ENCODE measurements around the gene NSL1.

Gene NSL1

GRCh38 chr1:212700223-212700891 is 91.2 kb downstream of the NSL1 start:
- H3K9me3 Mint-ChIP-seq = no peaks in the 10 kb centered on the region
- ATAC-seq (replicated peaks) (peak; percentile 46 to 48), DNase-seq (peak; percentile 84)
- H3K27ac Mint-ChIP-seq = peak overlapping the region; percentile 98
- peaks cover 13 to 15% of the 10 kb centered on the region in 2 donors for H3K27me3 Mint-ChIP-seq
- H3K4me3 Mint-ChIP-seq = peak overlapping the region; percentile 88 to 91
- H3K36me3 Mint-ChIP-seq = peaks cover 26 to 32% of the 10 kb centered on the region in 2 donors
- peaks cover 51 to 75% of the 10 kb centered on the region in 2 donors for H3K4me1 Mint-ChIP-seq

GRCh38 chr1:212699625-212700222 is 91.9 kb downstream of the NSL1 start, which contains the start of gene BATF3:
Gene BATF3 (minus strand): TSS chr1:212699840. CDS start chr1:212699762, 78 bp downstream.
- H3K9me3 Mint-ChIP-seq = no peaks in the 10 kb centered on the region
- peak; percentile 29 to 33 for ATAC-seq (replicated peaks)
- H3K4me1 Mint-ChIP-seq = peaks cover 53 to 81% of the 10 kb centered on the region in 2 donors
- H3K27me3 Mint-ChIP-seq = peaks cover 13 to 19% of the 10 kb centered on the region in 2 donors
- peak within 1 kb of the TSS; percentile 98 for H3K27ac Mint-ChIP-seq
- no peak for DNase-seq
- peak within 1 kb of the TSS; percentile 88 to 91 for H3K4me3 Mint-ChIP-seq
- peaks cover 31 to 38% of the 10 kb centered on the region in 2 donors for H3K36me3 Mint-ChIP-seq

GRCh38 chr1:212699104-212699624 is 92.4 kb downstream of the NSL1 start:
- ATAC-seq (replicated peaks) (peak; percentile 50 to 55), DNase-seq (peak; percentile 67)
- Mint-ChIP-seq H3K4me1 (peaks cover 52 to 86% of the 10 kb centered on the region in 2 donors), H3K9me3 (no peaks in the 10 kb centered on the region), H3K27me3 (peaks cover 13 to 19% of the 10 kb centered on the region in 2 donors), H3K36me3 (peaks cover 36 to 43% of the 10 kb centered on the region in 2 donors), H3K4me3 (peak overlapping the region; percentile 88 to 91), H3K27ac (peak overlapping the region; percentile 93)

- Mint-ChIP-seq H3K27me3 (peaks cover 13 to 19% of the 10 kb centered on the region in 2 donors), H3K4me3 (peak overlapping the region; percentile 88 to 91), H3K27ac (peak overlapping the region; percentile 93), H3K4me1 (peaks cover 47 to 84% of the 10 kb centered on the region in 2 donors), H3K9me3 (no peaks in the 10 kb centered on the region), H3K36me3 (peaks cover 41 to 49% of the 10 kb centered on the region in 2 donors)
- ATAC-seq (replicated peaks) = no peak
- DNase-seq = no peak
Observed at GRCh38 chr1:212698467-212699103, 93.0 kb downstream of the NSL1 start.

- peaks cover 46 to 66% of the 10 kb centered on the region in 2 donors for H3K4me1 Mint-ChIP-seq
- H3K27me3 Mint-ChIP-seq = peaks cover 18 to 19% of the 10 kb centered on the region in 2 donors
- DNase-seq (no peak), ATAC-seq (replicated peaks) (no peak)
- H3K36me3 Mint-ChIP-seq = peaks cover 53 to 67% of the 10 kb centered on the region in 2 donors
- peak overlapping the region; percentile 80 to 88 for H3K4me3 Mint-ChIP-seq
- H3K27ac Mint-ChIP-seq = peak overlapping the region; percentile 71
- no peaks in the 10 kb centered on the region for H3K9me3 Mint-ChIP-seq
Observed at GRCh38 chr1:212696721-212697331, 94.8 kb downstream of the NSL1 start.

- Mint-ChIP-seq H3K36me3 (peaks cover 62 to 73% of the 10 kb centered on the region in 2 donors), H3K4me1 (peaks cover 34 to 46% of the 10 kb centered on the region in 2 donors), H3K27ac (no peak overlapping the region), H3K9me3 (no peaks in the 10 kb centered on the region), H3K27me3 (peaks cover 18 to 19% of the 10 kb centered on the region in 2 donors), H3K4me3 (no peak overlapping the region)
- no peak for DNase-seq
- ATAC-seq (replicated peaks) = no peak
Observed at GRCh38 chr1:212692774-212693644, 98.6 kb downstream of the NSL1 start.

- H3K27ac Mint-ChIP-seq = no peak overlapping the region
- H3K4me3 Mint-ChIP-seq = no peak overlapping the region
- peak; percentile 55 to 58 for ATAC-seq (replicated peaks)
- H3K27me3 Mint-ChIP-seq = peaks cover 14 to 31% of the 10 kb centered on the region in 2 donors
- peaks cover 21 to 45% of the 10 kb centered on the region in 2 donors for H3K4me1 Mint-ChIP-seq
- peaks cover 59 to 60% of the 10 kb centered on the region in 2 donors for H3K36me3 Mint-ChIP-seq
- DNase-seq = no peak
- H3K9me3 Mint-ChIP-seq = no peaks in the 10 kb centered on the region
Observed at GRCh38 chr1:212691561-212692071, 100.0 kb downstream of the NSL1 start.

GRCh38 chr1:212690816-212691403 is 100.7 kb downstream of the NSL1 start:
- no peak for ATAC-seq (replicated peaks)
- Mint-ChIP-seq H3K4me1 (peaks cover 14 to 45% of the 10 kb centered on the region in 2 donors), H3K9me3 (no peaks in the 10 kb centered on the region), H3K36me3 (peaks cover 52 to 59% of the 10 kb centered on the region in 2 donors), H3K27ac (no peak overlapping the region), H3K27me3 (peaks cover 8 to 27% of the 10 kb centered on the region in 2 donors), H3K4me3 (no peak overlapping the region)
- DNase-seq = no peak

- peaks cover 43 to 58% of the 10 kb centered on the region in 2 donors for H3K36me3 Mint-ChIP-seq
Observed at GRCh38 chr1:212689758-212690529, 101.6 kb downstream of the NSL1 start.

GRCh38 chr1:212689196-212689725 is 102.3 kb downstream of the NSL1 start:
- Mint-ChIP-seq H3K36me3 (peaks cover 42 to 56% of the 10 kb centered on the region in 2 donors), H3K27ac (no peak overlapping the region), H3K27me3 (peaks cover 0 to 29% of the 10 kb centered on the region in 2 donors), H3K9me3 (no peaks in the 10 kb centered on the region), H3K4me1 (peaks cover 10 to 42% of the 10 kb centered on the region in 2 donors), H3K4me3 (no peak overlapping the region)
- ATAC-seq (replicated peaks) (no peak), DNase-seq (no peak)

More at GRCh38 chr1:212689758-212690529, 101.6 kb downstream of the NSL1 start:
- H3K4me3 Mint-ChIP-seq = no peak overlapping the region
- ATAC-seq (replicated peaks) (no peak), DNase-seq (no peak)
- H3K9me3 Mint-ChIP-seq = no peaks in the 10 kb centered on the region
- H3K4me1 Mint-ChIP-seq = peaks cover 10 to 43% of the 10 kb centered on the region in 2 donors
- no peak overlapping the region for H3K27ac Mint-ChIP-seq
- peaks cover 2 to 29% of the 10 kb centered on the region in 2 donors for H3K27me3 Mint-ChIP-seq

- DNase-seq = no peak
- Mint-ChIP-seq H3K27me3 (peaks cover 0 to 29% of the 10 kb centered on the region in 2 donors), H3K9me3 (peaks cover 0 to 1% of the 10 kb centered on the region in 2 donors), H3K27ac (no peak overlapping the region), H3K4me3 (no peak overlapping the region), H3K36me3 (peaks cover 40 to 54% of the 10 kb centered on the region in 2 donors), H3K4me1 (peaks cover 18 to 45% of the 10 kb centered on the region in 2 donors)
- no peak for ATAC-seq (replicated peaks)
Observed at GRCh38 chr1:212688341-212689047, 103.1 kb downstream of the NSL1 start.
